GM21528 (cell line): ENCODE results near the gene ISL2.

Source experiments
- ATAC-seq: cut with Tn5 transposase; IDR thresholded peaks from one replicate; pipeline ENCODE4 v1.9.1; 2021; ENCODE audit warnings: mild to moderate bottlenecking, moderate library complexity; ENCODE audit not compliant: unreplicated experiment, low FRiP score

Gene ISL2

DNA sequence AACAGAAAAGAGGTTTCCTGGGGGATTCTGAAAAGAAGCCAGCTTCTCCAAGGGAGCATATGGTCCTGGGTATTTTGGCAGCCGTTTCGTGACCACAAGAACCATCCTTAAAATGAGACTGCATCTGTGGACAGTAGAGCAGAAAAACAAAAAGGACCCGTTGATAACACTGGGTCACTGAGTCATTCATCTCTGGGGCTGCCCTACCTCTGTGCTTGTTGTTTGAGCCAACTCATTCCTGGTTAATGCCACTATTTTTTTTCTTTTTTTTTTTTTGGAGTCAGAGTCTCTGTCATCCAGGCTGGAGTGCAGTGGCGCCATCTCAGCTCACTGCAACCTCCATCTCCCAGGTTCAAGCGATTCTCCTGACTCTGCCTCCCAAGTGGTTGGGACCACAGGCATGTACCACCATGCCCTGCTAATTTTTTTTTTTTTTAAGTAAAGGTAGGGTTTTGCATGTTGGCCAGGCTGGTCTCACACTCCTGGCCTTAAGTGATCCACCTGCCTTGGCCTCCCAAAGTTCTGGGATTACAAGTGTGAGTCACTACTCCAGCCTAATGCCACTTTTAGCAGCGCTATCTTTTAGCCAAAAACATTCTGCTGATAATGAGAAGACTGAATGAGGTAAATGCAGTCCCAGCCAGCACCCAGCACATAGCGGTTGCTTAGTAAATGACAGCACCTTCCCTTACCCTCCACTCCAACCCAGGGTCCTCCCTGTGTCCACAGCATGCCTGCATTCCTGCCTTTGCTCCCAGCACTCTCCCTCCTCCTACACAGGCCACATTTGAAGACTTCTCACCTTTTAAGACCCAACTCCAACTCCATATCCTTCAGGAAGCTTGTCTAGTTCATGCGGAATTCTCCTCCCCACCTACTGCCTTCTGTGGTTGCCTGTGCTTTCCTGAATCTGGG, 9.1 kb upstream of the ISL2 start:
- no peak for ATAC-seq

DNA sequence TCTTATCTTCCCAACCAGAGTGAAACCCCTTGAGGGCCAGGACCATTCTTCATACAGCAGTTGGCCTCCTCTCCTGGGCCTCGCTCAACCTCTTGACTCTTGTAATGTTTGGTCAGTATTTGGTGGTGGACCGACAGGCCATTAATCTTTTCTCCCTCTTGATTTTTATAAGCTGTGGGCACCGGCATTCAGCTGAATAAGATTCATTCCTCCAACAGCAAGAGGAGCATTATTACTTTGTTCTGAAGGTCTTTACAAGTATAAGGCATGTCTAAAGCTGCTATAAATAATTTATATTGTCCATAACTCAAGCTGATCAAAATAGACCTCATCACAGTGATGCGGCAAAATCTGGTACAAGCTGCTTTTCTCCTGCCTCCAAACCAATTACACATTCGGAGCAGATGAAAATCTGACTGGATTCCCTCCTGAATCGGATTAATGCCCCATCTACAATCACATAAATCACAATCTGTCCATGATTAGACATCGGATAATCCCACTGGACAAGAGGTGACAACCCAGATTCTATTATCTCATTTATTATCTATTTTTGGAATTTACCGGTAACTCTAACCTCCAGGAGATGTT, 8.4 kb upstream of the ISL2 start:
- ATAC-seq = no peak

DNA sequence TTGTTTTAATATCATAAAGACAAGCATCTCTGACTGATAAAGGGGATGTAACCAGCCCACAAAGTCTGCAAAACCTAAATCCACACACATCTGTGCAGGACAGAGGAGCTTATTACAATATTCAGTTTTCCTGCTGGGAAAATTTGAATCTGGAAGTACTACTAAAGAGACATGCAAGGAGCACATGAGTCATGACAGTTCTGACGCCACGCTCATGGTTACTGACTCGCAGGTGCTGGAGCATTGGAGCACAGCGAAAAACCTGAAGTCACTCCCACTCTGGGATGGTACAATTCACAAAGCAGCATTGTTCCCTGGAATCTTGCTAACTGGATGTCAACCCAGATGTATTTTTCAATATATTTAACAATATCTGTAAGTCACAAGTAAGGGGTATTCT, 7.6 kb upstream of the ISL2 start:
- no peak for ATAC-seq

DNA sequence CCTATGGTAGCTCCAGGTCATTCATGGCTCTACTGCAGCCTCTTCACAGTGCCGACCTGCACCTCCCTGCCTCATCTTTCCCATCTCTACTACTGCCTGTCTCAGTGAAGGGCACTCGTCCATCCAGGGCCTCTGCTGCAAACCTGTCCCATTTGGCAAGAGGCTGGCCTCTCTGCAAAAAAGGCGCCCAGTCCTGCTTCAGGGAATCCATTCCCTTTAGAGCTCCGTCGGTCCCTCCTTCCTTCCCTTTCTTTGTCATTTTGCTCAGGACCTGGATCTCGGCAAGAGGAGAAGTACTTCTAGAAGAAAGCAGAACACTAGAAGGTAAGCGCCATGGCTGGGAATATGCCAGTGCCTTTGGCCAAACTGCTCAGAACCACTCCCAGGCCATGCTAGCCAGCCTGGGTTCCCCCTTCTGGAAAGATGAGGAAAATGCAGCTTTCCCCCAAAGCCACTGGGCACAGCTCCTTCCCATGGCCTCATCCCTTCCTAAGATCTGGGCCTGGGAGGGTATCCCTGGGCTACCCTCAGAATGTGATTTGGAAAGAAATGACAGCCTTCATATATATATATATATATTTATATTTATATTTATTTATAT, 6.4 kb upstream of the ISL2 start:
- no peak for ATAC-seq

DNA sequence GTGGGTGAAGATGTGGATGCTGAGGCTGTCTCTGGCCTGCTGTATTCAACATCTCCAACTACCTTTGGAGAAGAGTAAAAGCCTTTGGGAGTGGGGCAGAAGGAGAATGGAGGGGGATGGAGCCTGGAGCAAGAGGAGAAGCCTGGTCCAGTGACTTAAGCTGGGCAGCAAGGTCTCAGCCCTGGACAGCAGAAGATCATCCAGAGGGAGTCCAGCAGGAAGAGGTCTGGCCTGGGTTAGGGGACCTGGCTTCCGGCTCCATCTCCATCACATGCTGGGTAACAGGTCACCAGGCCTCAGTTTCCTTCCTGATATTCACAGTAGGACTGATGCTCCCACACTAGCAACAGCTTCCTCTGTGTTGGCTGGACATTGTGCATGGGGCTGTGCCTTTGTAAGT, 3.8 kb upstream of the ISL2 start:
- ATAC-seq = no peak

DNA sequence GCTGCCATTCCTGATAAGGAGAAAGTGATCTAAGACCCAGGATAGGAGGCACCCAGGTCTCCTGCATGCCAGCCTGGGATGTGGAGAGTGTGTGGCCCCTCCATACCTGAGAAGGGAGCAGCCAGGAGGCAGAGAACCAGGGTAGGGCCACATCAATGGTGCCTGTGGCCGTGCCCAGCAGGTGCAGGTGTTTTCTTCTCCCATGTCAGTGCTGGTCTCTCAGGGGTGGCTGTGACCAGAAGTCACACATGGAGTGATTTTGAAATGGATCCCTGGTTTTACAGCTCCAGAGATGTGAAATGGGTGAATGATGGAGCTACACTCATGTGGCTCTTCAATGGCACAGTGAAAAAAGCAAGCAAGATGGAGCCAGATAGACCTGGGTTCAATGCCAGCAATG, 3.3 kb upstream of the ISL2 start:
- no peak for ATAC-seq

DNA sequence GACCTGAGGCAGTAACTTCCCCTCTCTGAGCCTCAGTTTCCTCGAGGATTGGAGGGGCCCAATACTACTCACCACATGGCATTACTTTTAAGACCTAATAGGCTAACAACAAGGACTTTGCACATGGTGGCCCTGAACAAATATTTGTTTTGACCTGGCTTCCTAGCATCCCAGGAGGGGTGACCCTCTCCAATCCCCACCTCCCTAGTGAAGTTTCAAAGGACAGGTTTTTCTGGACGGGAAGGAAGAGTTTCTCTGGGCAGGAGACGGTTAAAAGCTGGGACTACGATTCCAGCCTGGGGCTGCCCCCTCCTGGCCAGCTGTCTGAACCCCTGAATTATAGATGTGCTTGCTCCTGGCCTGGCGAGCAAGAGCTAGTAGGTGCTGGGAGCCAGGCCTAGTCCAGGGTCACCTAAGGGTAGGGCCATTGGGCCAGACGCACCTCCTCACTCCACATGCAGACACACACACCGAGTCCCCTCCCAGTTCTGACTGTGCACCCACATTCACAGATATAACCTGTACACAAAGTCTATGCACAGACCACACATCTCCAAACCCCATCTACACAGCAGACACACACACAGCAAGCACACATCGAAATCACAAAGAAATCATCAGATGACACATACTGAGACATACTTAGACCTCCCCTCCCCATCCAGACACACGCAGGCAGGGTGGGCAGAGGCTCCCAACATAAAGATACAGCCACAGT, 2.7 kb upstream of the ISL2 start:
- no peak for ATAC-seq

DNA sequence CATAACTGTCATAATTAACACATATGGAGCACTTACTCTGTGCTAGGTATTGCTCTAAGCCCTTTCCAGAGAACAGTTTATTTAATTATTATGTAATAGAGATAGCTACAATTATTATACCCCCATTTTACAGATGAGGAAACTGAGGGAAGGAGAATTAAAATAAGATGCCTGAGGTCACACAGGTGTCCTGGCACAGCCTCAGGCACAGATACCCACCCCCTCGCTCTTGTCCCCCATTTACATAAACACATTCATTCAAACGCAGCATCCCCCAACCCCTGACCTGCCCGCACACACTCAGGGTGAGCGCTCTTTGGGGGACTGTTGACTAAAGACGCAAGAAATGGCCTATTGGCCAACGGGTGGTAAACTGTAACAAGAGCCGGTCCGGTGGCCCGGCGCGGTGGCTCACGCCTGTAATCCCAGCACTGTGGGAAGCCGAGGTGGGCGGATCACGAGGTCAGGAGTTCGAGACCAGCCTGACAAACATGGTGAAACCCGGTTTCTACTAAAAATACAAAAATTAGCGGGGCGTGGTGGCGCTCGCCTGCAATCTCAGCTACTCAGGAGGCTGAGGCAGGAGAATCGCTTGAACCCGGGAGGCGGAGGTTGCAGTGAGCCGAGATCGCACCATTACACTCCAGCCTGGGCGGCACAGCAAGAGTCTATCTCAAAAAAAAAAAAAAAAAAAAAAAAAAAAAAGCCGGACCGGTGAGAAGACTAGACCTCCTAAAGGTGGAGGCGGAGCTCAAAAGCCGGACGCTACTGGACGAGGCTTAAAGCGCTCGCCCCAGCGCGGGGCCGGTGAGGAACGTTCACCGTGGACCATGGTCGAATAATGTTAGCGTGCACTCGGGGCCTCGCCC, 1.9 kb upstream of the ISL2 start:
- no peak for ATAC-seq

DNA sequence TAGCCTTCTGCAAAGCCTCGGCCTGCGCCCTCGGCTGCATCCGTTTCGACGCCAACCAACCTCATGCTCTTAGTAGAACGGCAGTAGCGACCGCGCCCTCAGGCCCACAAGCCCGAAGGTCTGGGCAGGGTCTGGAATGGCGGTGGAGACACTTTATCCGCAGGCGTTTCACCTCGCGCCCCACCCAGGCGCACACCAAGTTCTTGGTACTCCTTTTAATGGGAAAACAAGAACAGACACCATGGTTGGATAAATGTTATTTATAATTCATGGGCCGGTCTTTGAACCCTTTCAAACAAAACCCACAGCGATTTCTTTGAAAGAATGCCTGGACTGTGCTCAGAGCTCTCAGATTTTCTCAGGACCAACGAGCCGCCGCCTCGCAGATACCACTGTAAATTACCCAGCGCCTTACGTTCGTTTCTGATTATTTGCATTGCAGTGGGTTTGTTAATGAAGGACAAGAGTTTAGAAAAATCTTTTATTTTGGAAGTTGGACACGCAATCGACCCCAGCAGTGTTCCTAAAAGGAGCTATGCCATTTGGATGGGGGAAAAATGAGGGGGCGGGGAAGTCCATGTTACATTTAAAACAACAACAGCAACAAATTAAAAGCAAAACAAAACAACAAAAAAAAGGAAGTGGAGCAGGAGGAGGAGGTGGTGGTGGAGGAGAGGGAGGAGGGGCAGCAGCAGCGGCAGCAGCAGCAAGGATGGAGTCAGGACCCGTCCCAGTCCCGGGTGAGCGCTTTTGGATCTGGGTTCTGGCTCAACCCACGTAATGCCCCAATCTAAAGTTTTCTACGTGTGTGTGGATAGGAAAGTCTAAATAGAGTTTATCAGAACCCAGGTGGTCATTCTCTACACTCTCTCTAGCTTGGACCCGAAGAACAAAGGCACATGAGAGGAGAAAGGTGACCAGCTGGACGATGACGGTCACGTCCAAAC, 993 bp upstream of the ISL2 start:
- ATAC-seq = no peak

DNA sequence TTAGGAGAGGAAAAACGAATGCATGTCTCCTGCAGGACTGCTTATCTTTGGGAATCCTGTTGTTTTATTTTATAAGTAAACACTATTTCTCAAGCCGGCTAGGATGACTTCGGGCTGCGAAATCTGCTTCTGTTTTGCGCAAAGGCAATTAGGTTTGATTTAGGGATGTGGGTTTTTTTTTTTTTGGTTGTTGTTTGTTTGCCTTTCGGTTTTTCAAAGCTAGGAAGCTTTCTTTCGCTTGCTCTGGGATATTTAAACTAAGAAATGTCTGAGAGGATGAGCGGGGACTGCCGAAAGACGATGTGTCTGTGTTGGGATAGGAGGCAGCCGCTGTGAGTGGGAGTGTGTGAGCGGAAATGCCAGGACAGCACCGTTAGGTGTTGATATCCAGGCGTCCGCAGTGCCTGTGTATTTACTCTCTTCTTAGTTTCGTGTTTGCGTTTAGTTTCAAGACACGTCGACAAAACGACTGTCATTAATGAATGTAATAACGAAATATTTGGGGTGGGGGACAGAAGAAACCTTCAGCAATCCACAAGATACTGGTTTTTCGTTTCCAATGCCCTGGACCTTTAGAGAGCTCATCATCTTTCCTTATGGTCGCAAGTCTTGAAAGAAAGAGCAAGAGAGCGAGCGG, 604 bp downstream of the ISL2 start:
- no peak for ATAC-seq

DNA sequence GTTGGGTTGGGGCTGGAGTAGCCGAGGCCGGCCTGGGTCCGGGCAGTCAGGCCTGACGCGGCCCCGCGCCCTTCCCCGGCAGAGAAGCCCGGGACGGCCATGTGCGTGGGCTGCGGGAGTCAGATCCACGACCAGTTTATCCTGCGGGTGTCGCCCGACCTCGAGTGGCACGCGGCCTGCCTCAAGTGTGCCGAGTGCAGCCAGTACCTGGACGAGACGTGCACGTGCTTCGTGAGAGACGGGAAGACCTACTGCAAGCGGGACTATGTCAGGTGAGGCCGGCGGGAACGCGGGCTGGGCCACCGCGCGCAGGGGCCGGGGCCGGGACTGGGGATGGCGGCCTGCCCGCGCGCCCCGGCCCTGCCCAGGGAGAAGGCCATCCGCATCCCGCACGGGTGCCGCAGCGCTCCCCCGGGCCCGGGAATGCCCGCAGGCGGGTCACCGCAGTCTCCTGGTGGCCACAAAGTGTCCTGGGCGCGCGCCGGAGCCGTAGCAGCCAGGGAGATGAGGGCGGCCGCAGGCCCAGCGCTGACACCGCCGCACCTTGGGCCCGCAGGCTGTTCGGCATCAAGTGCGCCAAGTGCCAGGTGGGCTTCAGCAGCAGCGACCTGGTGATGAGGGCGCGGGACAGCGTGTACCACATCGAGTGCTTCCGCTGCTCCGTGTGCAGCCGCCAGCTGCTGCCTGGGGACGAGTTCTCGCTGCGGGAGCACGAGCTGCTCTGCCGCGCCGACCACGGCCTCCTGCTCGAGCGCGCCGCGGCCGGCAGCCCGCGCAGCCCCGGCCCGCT, 1.3 kb downstream of the ISL2 start:
- ATAC-seq = no peak

DNA sequence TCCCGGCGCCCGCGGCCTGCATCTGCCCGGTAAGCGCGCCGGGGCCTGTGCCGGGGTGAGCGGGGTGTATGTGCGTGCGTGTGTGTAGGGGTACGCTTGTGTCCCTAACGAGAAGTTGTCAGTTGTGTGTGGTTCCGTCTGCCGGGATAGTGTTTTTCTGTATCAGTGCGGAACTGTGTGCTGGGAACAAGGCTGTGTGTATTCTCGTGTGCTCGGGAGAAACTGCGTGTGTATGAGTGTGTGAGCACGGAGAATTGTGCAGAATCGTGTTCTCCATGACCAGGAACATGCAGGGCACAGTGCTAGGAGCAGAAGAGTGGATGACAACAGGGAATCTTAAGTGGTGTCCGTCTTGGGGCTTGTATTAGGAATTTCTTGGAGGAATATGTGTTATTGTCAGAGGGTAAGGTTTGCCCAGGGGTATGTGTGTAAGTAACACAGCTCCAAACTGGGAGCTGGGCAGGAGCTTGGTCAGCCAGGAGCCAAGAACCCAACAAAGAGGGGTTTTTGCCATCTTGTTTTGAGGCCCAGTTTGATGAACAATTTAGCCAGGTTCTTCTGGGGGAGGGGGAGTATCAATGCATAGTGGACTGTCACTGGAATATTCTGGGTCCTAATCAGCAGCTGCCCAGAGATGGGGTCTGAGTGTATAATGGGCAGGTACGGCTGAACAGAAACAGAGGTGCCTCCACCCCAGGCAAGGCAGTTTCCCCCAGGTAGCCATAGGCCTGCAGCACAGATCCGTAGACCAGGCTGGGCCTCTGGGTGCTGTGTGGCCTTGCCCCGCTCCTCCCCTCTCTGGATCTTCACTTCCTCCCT, 2.1 kb downstream of the ISL2 start:
- no peak for ATAC-seq

DNA sequence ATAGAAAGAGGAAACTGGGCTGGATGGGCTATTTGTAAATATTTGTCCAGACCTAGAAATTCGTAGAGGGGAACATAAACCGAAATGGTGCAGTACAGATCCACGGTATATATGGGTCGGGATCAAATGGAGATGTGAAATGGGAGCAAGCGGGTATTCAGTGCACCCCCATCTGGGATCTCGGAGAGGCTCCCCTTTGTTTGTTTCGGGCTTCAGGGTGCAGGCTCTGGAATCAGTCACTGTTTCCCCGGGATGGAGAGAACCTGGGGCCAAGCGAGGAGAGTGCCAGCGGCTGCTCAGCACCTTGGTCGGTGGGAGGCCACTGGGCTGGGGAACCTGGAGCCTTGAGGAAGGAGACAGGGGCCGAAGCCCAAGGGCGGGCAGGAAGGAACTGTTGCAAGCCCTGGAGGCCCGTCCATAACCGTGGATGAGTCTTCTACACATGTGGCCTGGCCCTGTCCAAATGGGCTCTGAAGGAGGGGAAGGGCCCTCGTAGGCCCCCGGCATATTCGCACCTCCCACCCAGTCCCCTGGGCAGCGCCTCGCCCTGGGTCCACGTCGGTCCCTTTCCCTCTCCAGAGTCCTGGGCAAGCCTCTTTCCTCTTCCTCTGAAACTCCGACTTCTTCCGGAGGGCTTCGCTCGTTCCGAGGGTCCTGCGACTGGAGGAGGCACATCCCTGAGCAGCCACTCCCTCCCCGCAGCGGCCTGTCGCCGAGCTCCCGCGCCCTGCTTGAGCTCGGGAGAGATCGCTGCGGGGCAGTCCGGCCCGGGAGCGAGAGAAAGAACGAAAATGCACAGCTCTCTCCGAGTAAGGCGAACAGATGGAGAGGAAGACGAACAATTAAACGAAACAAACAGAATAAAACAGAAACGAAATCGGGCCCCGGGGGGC, 3.0 kb downstream of the ISL2 start:
- ATAC-seq = no peak

DNA sequence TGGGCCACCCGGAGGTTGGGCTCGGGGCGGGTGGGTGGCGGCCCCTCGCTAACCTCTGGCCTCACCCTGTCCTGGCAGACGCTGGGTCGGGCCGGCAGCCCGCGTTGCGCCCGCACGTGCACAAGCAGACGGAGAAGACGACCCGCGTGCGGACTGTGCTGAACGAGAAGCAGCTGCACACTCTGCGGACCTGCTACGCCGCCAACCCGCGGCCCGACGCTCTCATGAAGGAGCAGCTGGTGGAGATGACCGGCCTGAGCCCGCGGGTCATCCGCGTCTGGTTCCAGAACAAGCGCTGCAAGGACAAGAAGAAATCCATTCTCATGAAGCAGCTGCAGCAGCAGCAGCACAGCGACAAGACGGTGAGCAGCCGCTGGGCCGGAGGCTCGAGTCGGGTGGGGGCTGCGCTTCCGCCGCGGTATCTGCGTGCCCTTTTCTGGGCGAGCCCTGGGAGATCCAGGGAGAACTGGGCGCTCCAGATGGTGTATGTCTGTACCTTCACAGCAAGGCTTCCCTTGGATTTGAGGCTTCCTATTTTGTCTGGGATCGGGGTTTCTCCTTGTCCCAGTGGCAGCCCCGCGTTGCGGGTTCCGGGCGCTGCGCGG, 3.7 kb downstream of the ISL2 start:
- ATAC-seq = no peak

DNA sequence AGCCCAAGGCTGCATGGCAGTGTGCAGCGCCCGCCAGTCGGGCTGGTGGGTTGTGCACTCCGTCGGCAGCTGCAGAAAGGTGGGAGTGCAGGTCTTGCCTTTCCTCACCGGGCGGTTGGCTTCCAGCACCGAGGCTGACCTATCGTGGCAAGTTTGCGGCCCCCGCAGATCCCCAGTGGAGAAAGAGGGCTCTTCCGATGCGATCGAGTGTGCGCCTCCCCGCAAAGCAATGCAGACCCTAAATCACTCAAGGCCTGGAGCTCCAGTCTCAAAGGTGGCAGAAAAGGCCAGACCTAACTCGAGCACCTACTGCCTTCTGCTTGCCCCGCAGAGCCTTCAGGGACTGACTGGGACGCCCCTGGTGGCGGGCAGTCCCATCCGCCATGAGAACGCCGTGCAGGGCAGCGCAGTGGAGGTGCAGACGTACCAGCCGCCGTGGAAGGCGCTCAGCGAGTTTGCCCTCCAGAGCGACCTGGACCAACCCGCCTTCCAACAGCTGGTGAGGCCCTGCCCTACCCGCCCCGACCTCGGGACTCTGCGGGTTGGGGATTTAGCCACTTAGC, 4.3 kb downstream of the ISL2 start:
- ATAC-seq = no peak
